22Rv1 (cell line): ENCODE results near the gene TBC1D22A.

Source experiments
- CTCF ChIP-seq: fragments of 450-650 bp; IDR thresholded peaks from 2 replicates; pipeline ENCODE4 v1.5.1; 2017; ENCODE audit warnings: mild to moderate bottlenecking
- ZFX ChIP-seq: fragments of 450-650 bp; IDR thresholded peaks from 2 replicates; pipeline ENCODE4 v1.6.1; 2017; ENCODE audit warnings: antibody characterized with exemption, borderline replicate concordance

DNA sequence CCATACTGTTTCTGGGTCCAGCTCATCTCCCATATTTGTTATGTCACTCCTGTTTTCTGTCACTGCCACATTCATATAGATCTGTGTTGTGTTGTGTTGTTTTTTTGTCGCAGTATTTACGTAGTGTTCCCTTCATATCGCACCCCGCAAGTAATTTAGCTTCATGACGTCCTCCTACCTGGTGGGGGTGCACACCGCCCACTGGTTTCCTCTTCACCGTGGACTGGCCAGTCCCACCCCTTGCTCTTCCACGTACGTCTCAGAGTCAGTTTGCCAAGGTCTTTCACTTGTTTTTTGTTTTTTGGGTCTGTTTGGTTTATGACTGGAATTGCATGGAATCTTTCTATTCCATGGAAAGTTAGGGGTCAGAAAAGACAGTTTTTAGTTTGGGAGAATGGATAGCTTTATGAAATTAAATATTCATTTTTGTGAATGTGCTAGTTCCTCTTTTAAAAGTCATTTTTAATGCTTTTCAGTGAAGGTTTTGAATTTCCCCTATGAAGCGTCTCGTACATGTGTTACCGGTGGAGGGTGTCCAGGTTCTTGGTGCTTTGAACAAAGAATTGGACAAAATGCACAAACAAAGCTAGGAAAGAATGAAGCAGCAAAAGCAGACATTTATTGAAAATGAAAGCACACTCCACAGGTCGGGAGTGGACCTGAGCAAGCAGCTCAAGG lies 134.3 kb downstream of the TBC1D22A start:
- no peak for TF ChIP-seq CTCF
- no peak for TF ChIP-seq ZFX
